Measurements from ENCODE around the gene RASSF5.

The RASSF5 gene

DNA sequence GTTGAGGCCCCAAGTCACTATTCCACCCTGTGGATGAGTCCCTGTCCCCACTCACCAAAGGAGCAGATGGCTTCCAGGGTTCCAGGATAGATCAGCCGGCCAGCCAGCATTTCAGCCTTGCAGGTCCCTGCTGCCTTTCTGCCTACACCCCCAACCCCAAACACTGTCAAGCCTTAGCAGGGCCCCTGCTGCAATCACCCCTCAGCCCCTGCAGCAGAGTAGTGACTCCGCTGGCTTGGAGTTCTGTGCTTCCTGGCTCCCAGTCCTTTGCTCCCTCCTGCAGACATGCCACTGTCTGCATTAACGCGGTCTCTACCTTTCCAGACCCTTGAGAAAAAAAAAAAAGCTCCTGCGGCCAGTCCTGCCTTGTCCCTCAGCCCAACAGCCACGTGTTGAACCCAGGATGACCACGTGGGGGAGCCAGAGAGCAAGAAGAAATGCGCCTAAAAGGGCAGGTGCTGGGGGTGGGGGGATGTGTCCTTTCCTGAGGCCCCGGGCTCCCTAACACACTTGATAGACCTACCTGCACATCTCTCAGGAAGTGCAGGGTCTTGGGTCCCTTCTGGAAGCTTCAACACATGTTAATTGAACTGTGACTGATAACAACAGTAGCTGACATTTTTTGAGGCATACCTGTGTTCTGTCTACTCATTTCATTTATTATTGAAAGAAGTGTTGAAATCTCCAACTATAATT is 37.4 kb downstream of the RASSF5 start:
- peak; percentile 75 for DNase-seq (ENCODE audit: low read depth, low spot score)

DNA sequence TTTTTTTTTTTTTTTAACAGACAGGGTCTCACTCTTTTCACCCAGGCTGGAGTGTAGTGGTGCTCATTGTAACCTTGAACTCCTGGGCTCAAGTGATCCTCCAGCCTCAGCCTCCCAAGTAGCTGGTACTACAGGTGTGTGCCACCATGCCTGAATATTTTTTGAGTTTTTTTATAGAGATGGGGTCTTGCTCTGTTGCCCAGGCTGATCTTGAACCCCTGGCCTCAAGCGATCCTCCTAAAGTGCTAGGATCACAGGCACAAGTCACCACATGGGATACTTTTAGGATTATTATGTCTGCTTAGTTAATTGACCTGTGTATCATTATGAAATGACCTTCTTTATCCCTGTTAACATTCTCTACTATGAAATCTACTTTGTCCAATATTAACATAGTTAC is 38.0 kb downstream of the RASSF5 start:
- no peak for DNase-seq (ENCODE audit: low read depth, low spot score)

DNA sequence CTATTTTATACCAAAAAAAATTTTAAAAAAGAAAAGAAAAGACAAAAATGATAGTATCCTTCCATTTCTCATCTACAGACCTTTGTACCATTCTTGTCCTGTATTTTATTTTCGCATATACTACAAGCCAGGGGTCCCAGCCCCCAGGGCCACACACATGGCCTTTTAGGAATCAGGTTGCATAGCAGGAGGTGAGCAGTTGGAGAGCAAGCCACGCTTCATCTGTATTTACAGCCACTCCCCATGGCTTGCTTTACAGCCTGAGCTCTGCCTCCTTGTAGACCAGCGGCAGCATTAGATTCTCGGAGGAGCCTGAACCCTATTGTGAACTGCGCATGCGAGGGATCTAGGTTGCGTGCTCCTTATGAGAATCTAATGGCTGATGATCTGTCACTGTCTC is 39.8 kb downstream of the RASSF5 start:
- DNase-seq (ENCODE audit: low read depth, low spot score), result no peak

DNA sequence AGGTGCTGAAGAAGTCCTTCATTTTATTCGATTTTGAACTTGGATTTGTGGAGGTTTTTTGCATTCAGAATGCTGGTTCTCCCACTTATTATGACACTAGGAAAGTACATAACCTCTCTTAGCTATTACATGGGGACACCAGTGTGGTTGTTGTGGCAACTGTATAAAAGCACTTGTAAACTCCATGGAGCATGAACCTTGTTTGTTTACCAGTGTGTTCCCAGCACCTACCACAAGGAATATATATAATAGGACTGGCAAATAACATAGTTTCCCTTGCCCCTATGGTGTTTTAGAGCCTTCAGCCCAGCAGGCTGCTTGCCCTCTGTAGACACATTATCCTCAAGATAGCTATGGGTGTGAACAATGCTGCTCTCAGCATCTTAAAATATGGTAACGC is 43.1 kb downstream of the RASSF5 start:
- no peak for DNase-seq (ENCODE audit: low read depth, low spot score)

DNA sequence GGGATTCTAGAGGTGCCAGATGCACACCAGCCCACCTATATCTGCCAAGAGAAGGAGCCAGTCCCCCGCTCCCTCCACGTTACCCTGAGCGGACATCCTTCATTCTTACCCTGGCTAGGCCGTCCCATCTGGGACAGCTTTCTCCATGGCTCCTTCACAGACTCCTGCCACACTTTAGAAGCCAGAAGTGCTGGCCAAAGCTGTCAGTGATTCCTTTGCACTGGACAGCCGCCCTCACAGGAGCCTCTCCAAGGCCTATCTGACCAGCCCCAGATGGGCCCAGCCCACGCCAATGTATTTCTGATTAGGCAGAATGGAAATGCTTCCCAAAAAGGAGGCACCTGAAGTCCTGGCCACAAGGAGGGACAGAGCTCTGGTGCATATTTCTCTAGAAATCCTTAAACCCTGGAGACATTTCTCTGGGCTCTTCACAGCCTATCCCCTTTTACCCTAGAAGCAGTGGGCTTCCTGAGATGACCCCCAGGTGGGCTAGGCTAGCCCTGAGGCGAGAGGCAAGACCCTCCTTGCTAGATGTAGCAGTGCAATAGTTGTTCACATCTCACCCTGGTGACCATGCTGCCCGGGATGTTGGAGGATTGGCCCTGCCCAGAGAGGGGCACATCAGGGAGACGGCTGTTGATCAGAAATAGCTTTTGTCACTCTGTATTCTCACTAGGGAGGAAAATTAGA is 44.1 kb downstream of the RASSF5 start:
- DNase-seq (ENCODE audit: low read depth, low spot score), result no peak

DNA sequence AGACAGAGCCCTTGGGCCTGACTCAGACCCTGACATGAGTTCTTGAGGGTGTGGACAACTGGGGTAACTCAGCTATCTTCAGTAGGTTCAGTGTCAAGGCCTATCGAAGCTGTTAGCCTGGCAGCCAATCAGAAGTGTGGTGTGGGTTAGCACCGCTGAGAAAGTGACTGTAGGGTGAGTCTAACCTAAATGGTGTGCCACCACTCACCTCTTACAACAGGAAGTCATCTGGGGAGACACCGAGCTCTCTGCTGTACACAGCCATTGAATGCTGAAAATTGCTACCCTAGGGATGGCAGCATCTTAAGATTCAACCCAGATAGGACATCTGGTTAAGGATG is 44.6 kb downstream of the RASSF5 start:
- DNase-seq (ENCODE audit: low read depth, low spot score), result no peak

DNA sequence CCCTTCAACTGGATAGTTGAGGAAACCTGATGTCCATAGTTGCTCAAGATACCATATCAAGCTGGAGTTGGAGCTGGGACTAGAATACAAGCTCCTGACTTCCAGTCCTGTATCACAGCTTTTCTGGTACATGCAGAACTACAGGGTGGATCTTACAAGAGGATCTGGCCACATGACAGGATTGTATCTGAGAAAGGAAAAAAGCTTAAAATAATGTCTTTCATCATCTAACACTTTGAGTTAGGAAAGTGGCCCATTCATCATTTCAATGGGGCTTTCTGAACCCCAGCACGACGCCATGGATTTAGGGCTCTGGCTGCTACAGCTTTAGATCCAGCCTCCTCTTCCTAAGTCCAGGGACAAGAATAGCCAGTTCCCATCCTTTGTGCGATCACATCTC is 46.9 kb downstream of the RASSF5 start:
- no peak for DNase-seq (ENCODE audit: low read depth, low spot score)

DNA sequence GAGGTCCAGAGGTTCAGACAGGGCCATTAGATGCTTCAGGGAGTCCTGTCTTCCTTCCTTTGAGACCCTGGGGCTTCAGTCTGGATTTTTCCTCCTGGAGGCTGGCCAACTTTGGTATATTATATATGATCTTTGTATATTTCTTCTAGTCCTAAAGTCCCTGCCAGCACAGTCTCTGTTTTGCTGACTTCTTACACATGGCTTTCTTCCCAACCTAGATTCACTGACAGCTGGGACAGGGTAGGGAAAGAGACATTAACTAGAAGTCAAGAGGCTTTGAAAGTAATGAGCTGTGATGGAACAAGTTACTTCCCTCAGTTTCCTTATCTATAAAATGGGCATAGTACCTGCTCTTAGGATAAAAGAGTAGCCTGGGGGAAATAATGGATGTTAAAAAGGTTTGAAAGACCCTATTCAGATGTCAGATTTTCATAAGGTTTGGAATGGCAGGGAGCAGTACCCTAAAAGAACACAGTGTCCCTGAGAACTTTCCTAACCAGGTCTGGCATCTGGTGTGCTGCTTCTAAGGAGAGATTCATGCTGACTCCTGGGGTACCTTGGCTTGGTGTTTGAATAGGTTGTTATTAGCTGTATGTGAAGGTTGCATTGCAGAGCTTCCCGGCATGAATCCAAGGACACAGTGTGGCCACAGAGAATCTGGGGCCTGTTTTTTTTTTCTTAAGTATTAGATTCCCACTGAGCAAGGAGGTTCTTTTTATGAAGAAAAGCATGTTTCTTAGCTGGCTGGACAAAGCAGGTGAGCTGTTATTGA is 47.6 kb downstream of the RASSF5 start:
- DNase-seq (ENCODE audit: low read depth, low spot score), result no peak

DNA sequence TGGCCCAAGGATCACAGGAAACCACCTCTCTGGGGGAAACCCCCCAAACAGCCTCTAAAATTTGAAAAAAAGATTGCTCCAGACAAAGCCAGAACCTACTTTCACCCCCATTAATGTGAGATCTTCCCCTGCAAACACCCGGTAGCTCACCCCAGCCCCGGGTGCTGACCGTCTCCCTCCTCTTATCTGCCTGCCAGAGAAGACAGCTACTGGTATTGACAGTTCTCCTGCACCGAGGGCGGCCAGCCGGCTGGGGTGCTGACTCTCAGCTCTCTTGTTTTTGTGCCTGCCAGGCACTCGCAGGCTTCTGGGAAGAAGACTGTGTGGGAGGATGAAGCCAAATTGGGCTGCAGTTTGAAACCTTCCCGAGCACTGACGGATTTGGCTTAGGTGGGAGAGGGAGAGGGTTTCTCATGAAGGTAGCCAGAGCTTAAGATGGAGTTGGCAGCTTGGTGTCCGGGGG is 48.2 kb downstream of the RASSF5 start:
- no peak for DNase-seq (ENCODE audit: low read depth, low spot score)

DNA sequence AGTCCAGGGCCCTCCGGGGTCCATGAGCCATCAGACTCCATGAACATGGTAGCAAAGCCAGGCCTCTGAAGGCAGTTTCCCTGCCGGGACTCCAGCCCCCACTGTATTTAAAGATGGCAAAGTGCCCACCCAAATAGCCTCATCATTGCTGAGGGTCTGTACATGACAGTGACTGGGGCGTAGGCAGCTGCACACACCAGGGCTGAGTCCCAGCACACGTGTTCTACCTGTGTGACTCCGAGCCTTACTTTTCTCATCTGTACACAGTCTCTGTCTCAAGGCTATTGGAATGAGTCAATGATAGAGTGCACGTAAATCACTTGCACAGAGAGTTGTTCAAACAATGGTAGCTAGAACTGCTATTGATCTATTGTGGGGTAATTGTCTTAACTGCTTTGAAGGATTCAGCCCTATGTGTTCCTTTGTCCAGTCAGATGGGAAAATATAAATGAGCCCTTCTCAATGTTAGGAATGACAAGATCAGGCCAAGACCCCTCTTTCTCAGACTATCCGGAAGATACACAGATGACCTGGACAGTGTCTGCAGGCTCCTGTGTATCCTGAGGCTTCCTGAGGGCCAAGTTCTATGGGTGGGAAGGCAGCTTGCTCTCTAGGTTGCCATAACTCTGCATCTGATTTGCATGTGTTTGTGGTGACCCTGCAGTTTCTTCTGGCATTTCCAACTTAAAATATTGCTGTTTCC is 48.9 kb downstream of the RASSF5 start:
- no peak for DNase-seq (ENCODE audit: low read depth, low spot score)

DNA sequence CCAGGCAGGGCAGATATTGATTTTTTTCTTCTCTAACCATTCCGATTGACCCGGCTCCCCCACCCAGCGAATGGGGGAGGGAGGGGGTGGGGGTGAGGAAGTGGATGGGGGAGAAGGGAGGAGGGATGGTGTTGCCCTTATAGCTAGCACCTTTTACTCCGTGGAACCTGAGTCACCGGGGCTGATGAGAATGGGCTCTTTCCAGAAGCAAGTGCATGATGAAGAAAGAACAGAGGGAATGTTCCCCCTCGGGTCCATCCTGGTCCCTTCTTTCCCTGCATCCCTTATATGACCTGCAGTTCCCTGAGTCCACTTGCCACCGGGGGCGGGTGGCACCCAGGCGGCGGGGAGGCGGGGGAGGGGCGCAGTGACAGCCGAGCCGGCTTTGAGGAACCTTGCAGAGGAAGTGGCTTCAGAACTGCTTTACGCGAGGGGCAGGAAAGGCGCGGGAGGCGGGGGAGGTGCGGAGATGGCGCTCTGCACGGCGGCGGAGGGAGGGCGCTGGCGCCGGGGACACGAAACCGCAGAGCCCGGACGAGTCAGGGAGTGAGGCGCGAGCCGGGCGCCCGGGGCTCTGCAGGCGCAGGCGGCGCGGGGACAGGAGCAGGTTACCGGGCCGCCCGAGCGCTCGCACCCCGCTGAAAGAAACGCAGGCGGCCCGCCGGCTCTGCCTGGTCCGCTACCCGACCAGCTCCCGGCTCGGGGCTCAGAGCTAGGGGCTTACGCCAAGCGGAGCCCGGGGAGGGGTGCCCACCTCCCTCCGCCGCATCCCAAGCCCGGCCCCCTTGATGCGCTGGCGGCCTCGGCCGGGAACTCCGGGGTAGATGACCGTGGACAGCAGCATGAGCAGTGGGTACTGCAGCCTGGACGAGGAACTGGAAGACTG is 49.7 kb downstream of the RASSF5 start:
- peak; percentile 70 for DNase-seq (ENCODE audit: low read depth, low spot score)

DNA sequence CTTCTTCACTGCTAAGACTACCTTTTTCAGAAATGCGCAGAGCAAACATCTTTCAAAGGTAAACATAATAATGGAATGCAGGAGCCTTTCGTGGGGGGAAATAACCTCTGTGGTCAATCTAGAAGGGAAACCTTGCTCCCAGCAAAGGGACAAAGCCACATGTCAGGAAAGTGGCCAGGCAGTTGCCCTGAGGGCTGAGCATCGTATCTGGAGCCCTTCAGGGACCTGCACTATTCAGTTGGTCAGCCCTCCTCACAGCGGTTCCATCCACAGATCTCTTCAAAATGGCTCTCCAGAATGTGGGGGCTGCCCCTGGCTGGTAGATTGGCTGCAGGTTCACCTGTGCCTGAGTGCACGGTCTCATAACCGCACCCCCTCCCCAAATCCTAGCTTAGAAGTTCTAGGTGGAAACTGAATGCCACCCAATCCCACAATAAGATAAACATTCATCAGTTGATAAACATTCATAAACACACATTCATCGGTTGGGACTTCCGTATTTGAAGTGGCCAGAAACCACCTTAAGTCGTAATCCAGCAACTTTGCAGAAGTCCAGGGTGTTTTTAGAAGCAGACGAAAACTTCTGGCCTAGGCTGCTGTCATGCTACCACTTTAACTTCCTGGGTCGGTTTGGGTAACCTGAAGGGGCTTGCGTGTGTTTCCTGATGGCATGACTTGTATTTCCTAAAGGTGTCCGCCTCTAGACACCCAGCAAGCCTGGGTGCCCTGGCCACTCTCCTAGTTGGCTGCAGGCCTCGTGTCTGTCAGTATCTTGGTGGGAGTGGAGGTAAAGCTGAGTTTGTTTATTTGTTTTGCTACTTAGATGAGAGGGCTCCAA is 50.5 kb downstream of the RASSF5 start:
- no peak for DNase-seq (ENCODE audit: low read depth, low spot score)

DNA sequence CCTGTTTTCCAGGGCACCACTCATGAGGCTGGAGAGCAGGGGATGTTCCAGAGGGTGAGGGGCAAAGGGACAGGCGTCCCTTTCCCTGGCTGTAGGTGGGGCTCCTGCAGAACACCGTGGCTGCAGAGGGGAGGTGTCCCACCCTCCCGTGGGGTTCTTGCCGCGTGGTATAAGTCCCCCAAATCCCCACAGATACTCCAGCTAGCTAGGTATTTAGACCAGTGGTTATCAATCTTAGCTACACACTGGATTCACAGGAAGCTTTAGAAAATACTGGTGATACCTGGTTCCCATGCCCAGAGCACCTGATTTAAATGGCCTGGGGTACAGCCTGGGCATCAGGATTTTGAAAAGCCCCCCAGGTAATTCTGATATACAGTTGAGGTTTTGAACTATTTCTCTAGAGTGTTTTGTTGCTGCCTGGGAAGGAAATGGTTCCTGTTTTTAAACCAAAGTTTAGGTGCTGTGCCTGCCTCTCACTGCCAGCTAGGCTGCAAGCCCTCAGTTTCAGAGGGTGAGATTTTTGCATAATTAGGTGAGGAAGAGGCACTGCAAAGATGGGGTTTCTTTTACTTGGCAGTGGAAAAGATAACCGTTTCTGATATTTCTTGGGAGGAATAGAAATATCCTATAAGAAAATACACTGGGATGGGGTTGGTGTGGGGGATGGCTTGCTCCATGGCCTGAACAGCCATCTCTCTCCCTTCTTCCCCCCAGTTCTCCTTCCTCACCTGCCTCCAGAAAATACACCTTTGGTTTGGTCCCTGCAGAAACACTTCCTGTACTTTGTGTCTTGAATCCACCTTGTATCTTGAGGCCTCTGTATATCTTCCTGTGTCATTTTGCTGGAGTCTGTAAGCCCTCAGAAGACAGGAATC is 51.7 kb downstream of the RASSF5 start:
- no peak for DNase-seq (ENCODE audit: low read depth, low spot score)

DNA sequence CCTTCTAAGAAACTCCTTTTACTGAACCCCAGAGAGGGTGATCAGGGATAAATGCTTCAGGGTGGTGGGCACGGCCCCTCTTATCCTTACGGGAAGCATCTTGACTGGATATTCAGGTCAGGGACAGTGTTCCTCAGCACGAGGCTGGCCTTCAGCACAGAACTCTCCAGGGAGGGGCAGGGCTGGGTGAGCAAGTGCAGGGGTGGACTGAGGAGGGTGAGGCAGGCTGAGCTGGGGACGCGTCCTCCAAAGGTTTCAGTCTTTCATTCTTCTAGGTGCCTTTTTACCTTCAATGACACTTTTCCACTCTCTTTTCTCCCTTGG is 52.3 kb downstream of the RASSF5 start:
- DNase-seq (ENCODE audit: low read depth, low spot score), result no peak

DNA sequence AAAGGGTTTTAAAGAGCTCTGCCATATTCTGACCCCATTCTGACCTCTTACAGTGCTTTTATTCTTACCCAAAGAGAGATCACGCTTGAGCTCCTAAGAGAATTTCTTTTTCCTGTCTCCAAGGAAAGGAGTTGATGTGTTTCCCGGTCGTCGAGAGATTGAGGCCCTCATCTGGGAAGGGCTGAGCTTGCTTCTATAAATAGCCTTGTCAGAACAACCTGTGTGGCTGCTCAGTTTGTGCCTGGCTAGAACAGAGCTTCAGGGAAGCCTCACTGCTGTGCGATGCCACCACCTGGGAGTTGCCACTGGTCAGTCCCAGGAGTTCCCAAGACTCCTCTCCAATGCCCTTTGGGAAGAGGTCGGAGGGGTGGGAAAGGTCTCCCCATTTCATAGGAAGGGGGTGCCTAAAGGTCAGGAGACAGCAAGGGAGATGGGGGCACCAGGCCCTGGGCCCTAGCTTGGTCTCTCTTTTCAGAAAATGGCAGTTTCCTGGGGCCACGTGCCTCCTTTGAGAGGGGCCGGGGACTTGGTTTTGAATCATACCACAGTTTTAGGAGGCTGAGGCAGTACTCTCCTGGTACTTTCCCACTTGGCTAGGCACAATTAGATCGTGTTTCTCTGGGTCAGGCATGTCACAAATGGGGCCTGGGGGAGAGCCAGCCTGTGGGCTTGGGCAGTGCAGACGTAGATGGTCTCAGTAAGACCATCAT is 52.8 kb downstream of the RASSF5 start:
- no peak for DNase-seq (ENCODE audit: low read depth, low spot score)

DNA sequence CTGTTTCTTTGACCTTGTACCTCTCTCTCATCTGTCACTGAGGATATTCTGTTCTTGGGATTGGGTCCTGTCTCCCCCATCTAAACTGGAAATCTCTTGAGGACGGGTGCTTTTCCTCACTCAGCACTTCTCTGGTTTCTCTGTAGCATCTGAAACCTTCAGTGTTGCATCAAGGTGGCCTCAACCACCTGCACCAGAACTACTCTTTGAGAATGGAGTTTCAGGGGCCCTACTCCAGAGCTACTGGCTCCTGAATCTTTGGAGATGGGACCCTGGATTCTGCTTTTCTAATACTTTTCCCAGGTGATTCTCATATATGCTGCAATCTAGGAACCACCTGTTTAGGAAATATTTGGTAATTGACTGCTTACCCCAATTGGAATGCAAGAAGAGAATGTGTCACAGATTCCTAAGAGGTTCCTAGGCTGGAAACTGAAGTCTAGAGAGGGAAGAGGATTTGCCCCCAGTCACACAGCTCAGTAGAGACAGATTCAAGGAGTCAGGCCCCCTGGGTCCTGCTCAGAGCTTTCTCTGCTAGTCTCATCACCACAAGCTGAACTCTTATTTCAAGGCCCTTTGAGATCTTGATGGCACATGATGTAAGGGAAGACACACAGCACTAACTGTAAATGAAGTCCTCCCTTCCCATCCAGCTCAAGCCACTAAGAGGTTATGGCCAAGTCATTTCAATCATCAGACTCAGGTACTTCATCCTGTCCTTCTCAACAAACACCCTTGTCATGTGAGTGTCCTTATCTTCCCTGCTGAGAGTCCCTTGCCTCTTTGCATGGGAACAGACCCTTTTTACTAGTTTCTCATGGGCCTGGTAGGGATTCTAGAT is 56.3 kb downstream of the RASSF5 start:
- no peak for DNase-seq (ENCODE audit: low read depth, low spot score)

DNA sequence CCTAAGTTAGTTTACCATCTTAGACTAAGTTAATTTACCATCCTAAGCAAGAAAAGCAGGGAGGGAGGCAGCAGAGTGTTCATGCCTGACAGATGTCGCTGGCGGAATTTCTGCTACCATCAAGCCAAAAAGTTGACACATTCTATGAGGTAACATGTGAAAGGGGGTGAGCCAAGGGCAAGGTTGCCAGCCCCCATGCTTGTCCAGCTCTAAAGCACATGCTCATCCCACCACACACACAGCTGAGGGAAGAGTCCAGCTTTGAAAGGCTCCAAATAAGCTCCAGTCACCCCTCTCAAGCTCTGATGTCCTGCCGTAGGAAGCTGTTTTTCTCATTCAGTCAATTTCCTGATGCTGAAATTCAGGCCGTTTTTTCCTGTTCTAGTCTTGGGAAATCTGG is 58.7 kb downstream of the RASSF5 start:
- DNase-seq (ENCODE audit: low read depth, low spot score), result no peak

DNA sequence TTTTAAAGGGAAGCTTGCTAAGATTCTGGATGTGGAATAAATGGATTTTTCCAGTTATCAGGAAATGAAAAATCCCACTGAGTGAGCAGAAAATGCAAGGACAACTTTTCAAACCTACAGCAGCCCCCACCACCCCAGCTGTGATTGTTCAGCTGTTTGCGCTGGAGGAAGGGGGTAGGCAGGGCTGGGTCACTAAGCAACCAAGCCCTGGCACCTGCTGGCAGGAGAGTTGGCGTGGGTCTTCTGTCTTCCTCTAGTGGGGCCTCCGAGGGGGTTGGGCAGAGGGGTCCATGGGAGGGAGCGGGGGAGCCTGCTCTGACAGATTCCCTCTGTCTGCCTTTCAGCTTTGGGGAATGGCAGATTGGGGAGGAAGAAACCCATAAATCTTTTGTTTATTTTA is 59.7 kb downstream of the RASSF5 start:
- no peak for DNase-seq (ENCODE audit: low read depth, low spot score)

All from astrocyte of the hippocampus (primary cell).